UCSD-AML1 (cell line): ENCODE results near the gene NPTX2.

Source experiments
- DNase-seq: peaks from one replicate; lab custom pipeline; 2025; ENCODE audit not compliant: unreplicated experiment; lab: John Stamatoyannopoulos, UW

NPTX2 gene

GRCh38 chr7:98618786-98619185 is 1.7 kb downstream of the NPTX2 start:
- DNase-seq = no peak

GRCh38 chr7:98619450-98620321 is 2.6 kb downstream of the NPTX2 start:
- no peak for DNase-seq

- no peak for DNase-seq
Measured at GRCh38 chr7:98621573-98622482, 4.7 kb downstream of the NPTX2 start.

- no peak for DNase-seq
Measured at GRCh38 chr7:98622926-98623325, 5.8 kb downstream of the NPTX2 start.

- DNase-seq = no peak
Measured at GRCh38 chr7:98624846-98625420, 7.8 kb downstream of the NPTX2 start.

GRCh38 chr7:98626460-98627412 is 9.7 kb downstream of the NPTX2 start:
- DNase-seq = no peak

- no peak for DNase-seq
Measured at GRCh38 chr7:98627413-98627790, 10.3 kb downstream of the NPTX2 start.

- DNase-seq = no peak
Measured at GRCh38 chr7:98628418-98628817, 11.3 kb downstream of the NPTX2 start.

- no peak for DNase-seq
Measured at GRCh38 chr7:98629001-98629431, 11.9 kb downstream of the NPTX2 start.

GRCh38 chr7:98630149-98630548 is 13.1 kb downstream of the NPTX2 start:
- no peak for DNase-seq

- no peak for DNase-seq
Measured at GRCh38 chr7:98630770-98631169, 13.7 kb downstream of the NPTX2 start.

GRCh38 chr7:98638853-98639252 is 21.8 kb downstream of the NPTX2 start:
- DNase-seq = no peak

- no peak for DNase-seq
Measured at GRCh38 chr7:98640375-98640774, 23.3 kb downstream of the NPTX2 start.

- DNase-seq = peak; percentile 8
Measured at GRCh38 chr7:98641646-98642500, 24.8 kb downstream of the NPTX2 start.

GRCh38 chr7:98643236-98643985 is 26.3 kb downstream of the NPTX2 start:
- DNase-seq = no peak

- no peak for DNase-seq
Measured at GRCh38 chr7:98646465-98646864, 29.4 kb downstream of the NPTX2 start.

- no peak for DNase-seq
Measured at GRCh38 chr7:98647326-98647725, 30.2 kb downstream of the NPTX2 start.

- DNase-seq = no peak
Measured at GRCh38 chr7:98651760-98652159, 34.7 kb downstream of the NPTX2 start.
